Lower leg skin (tissue), 4 donors: ENCODE data around the gene NECTIN1. TPM values are rescaled to one million over a fixed set of nuclear protein-coding genes. Genes with fewer than 3 reads are reported as not detected.

Experiments used
- DNase-seq, 2 donors: peaks; one replicate each; pipeline ENCODE4 v3.0.0-alpha.2; 2019; ENCODE audit warnings: low spot score in 2 of 2
- H3K4me3 ChIP-seq: fragments of 200-600 bp; sonication (generic); 2 replicates; pipeline ENCODE4 v1.5.1; 2017; ENCODE audit warnings: mild to moderate bottlenecking, low read depth; ENCODE audit not compliant: poor library complexity, severe bottlenecking
- POLR2A ChIP-seq, 2 donors: fragments of 450-650 bp; IDR thresholded peaks; one replicate each; pipeline ENCODE4 v1.6.1; 2016 to 2017; ENCODE audit warnings: antibody characterized with exemption in 2 of 2, mild to moderate bottlenecking in 1 of 2, moderate library complexity in 1 of 2
- WGBS, 2 donors: methylation state at CpG; one replicate each; pipeline ENCODE4 v1.1.5; 2018; 5-methylcytosine and 5-hydroxymethylcytosine counted together
- intact Hi-C: fragments of 100-400 bp; cut with DNase I; formaldehyde crosslinking; loops from one replicate; pipeline ENCODE4 v1.15.0; 2023; ENCODE audit warnings: low total_unique reads
- total RNA-seq, 4 donors: library from RNA; depleted of rRNA; stranded (reverse); fragments of >200 nt; gene quantifications; one replicate each; pipeline ENCODE4 v1.1.0, GENCODE V29; 2016
- TF ChIP-seq, protein P1 (sequence below), 3 donors: fragments of 450-650 bp; IDR thresholded peaks; one replicate each; pipeline ENCODE4 v1.5.1; 2016; ENCODE audit warnings: antibody characterized with exemption in 3 of 3, mild to moderate bottlenecking in 3 of 3, moderate library complexity in 2 of 3

NECTIN1 gene
- total RNA-seq, 4 donors from 2014 or later, result 111 to 142 (median 130) TPM

DNA sequence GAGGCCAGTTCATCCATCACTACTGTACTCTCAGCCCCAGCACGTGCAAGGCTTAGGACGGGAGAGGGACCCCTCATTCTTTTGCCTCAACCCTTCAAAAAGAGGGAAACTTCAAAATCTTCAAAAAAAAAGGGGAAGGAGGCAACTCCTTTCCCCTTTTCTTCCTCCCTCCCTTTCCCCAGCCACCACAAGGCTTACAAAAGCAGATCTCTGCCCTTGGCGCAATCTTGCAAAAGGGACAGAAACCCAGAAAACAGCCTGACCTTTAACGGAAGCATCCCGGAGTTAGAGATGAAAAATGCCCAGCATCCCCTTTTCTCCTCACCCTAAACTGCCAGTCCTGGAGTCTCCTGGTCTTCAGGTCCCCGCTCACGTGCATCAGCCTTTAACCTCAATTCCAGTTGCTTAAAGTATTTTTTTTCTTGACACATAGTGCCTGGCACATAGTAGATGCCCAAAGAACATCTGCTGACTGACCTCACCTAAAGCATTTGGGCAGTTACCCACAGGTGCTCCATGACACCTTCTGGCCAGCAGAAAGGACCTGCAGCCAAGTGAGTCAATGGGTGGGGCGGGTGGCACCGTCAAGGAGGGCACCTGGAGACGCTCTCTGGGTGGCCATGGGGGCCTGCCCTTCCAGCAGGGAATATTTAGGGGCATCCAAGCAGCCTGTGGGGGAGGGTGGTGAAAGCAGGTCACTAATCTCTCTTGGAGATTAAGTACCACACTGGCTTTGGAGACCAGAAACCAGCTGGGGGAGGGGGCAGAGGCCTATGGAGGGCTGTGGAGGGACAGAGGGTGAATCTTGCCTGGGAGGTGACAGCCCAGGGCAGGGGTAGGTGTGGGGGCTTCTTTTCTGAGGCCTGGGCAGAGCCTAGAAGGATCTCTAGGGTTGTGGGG lies 16.3 kb downstream of the NECTIN1 start:
- no peak overlapping the region for H3K4me3 ChIP-seq
- 79 to 82% methylated on average over 10 of the region's 10 CpGs for WGBS, 2 donors
- intact Hi-C loops, result no loop called here
- TF ChIP-seq POLR2A (IDR thresholded peaks at IDR 0.05), result no peak
- TF ChIP-seq, protein P1, sequence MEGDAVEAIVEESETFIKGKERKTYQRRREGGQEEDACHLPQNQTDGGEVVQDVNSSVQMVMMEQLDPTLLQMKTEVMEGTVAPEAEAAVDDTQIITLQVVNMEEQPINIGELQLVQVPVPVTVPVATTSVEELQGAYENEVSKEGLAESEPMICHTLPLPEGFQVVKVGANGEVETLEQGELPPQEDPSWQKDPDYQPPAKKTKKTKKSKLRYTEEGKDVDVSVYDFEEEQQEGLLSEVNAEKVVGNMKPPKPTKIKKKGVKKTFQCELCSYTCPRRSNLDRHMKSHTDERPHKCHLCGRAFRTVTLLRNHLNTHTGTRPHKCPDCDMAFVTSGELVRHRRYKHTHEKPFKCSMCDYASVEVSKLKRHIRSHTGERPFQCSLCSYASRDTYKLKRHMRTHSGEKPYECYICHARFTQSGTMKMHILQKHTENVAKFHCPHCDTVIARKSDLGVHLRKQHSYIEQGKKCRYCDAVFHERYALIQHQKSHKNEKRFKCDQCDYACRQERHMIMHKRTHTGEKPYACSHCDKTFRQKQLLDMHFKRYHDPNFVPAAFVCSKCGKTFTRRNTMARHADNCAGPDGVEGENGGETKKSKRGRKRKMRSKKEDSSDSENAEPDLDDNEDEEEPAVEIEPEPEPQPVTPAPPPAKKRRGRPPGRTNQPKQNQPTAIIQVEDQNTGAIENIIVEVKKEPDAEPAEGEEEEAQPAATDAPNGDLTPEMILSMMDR (IDR thresholded peaks at IDR 0.05), result no peak
- no peak for DNase-seq

DNA sequence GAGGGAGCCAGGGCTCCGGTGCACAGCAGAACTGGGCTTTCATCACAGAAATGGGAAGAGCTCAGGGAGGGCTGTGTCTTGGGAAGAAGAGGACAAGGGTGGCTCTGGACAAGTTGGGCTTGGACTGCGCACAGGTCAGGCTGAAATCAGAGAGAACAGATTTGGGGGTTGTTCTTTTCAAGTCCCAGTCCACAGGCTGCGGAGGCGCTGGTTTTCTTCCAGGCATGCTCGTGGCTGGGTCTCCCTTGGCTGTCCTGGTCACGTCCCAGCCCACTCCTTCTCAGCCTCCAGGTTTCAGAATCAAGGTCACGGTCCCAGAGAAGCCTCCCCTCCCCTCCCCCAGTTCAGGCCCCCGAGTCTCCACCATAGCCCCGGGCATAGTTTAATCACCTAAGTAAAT lies 17.0 kb downstream of the NECTIN1 start:
- no peak overlapping the region for H3K4me3 ChIP-seq
- intact Hi-C loops, result no loop called here
- no peak for TF ChIP-seq POLR2A (IDR thresholded peaks at IDR 0.05)
- TF ChIP-seq, protein P1 (IDR thresholded peaks at IDR 0.05), result no peak
- whole genome bisulfite sequencing, 2 donors, result 62 to 81% methylated on average over 8 to 9 of the region's 9 CpGs
- no peak for DNase-seq

- no peak for DNase-seq
- TF ChIP-seq POLR2A (IDR thresholded peaks at IDR 0.05), result no peak
- TF ChIP-seq, protein P1 (IDR thresholded peaks at IDR 0.05), result no peak
- intact Hi-C loops, result no loop called here
- no peak overlapping the region for H3K4me3 ChIP-seq
- 55 to 69% methylated on average over 4 of the region's 4 CpGs for WGBS, 2 donors
Observed at GRCh38 chr11:119711476-119711875, 17.5 kb downstream of the NECTIN1 start.

DNA sequence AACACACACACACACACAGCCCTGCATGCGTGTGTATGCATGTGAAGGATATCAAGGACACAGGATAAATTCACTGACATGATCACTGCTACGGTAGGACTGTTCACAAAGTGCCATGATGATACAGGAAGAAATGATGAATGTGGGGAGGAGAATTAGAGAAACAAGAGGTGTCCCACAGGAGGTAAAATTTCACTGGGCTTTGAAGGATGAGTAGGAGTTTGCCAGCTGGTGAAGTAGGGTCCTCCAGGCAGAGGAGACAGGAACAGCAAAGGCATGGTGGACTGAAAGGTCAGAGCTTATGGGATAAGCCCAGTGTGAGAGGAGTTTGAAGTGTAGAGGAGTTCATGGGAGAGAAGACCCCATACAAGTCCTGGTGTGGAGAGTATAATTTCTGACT lies 18.6 kb downstream of the NECTIN1 start:
- no peak overlapping the region for H3K4me3 ChIP-seq
- WGBS, 2 donors, result 77 to 83% methylated on average over 2 of the region's 2 CpGs
- TF ChIP-seq, protein P1 (IDR thresholded peaks at IDR 0.05), result no peak
- no peak for TF ChIP-seq POLR2A (IDR thresholded peaks at IDR 0.05)
- no peak for DNase-seq
- intact Hi-C loops, result no loop called here

GRCh38 chr11:119709638-119710346 lies 19.2 kb downstream of the NECTIN1 start:
- WGBS, 2 donors, result 47 to 49% methylated on average over 22 of the region's 22 CpGs

More at GRCh38 chr11:119709638-119710346, 19.2 kb downstream of the NECTIN1 start:
- H3K4me3 ChIP-seq, result no peak overlapping the region
- TF ChIP-seq POLR2A (IDR thresholded peaks at IDR 0.05), result no peak
- TF ChIP-seq, protein P1 (IDR thresholded peaks at IDR 0.05), result no peak
- no peak for DNase-seq
- intact Hi-C loops, result no loop called here
